SHP77 (cell line): Measurements from ENCODE around the gene ZNF19.
A peak's percentile ranks its signal among the peaks of the same experiment; 100 is the strongest.
"Not testable (repeated sequence)": the region's sequence is repeated elsewhere in the genome, so short reads cannot be mapped to it uniquely, and the experiment has no call there.

Source experiments
- DNase-seq, 2 experiments: peaks; one replicate each; lab custom pipeline; 2025; lab: John Stamatoyannopoulos, UW

The ZNF19 gene

DNA sequence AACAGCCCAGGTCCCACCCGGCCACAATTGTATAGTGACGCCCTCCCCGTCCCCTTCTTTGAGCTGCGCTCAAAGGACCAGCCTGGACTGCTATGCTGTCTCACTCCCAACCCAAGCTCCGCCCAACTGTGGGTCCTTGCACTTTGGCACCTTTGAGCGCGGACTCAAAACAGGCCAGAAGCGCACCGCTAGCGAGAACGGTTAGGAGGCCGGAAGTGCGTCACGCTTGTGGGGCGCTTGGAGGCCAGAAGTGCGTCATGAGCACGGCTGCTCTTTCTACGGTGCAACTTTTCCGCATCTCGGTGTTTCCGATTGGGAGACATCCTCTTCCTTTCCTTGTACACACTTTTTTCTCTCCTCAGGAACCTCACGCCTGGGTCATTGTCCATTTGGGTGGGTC is at the start of gene ZNF19:
Gene ZNF19, minus strand, starts transcription at position 203 of the 400 bp plus-strand sequence. CDS start 7,210 bp downstream, outside the sequence.
- no peak for DNase-seq

DNA sequence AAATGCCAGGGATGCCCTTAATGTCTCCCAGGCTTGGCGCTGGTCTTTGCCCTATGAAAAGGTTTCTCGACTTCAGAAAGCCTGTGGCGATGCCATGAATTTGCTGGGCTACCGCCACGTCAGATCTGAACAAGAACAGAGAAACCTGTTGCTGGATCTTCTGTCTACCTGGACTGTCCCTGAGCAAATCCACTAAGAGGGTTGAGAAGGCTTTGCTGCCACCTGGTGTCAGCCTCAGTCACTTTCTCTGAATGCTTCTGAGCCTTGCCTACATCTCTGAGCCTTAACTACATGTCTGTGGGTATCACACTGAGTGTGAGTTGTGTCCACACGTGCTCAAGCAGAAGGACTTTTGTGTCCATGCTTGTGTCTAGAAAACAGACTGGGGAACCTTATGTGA is 48.5 kb upstream of the ZNF19 start:
- peak; percentile 37 to 73 for DNase-seq

DNA sequence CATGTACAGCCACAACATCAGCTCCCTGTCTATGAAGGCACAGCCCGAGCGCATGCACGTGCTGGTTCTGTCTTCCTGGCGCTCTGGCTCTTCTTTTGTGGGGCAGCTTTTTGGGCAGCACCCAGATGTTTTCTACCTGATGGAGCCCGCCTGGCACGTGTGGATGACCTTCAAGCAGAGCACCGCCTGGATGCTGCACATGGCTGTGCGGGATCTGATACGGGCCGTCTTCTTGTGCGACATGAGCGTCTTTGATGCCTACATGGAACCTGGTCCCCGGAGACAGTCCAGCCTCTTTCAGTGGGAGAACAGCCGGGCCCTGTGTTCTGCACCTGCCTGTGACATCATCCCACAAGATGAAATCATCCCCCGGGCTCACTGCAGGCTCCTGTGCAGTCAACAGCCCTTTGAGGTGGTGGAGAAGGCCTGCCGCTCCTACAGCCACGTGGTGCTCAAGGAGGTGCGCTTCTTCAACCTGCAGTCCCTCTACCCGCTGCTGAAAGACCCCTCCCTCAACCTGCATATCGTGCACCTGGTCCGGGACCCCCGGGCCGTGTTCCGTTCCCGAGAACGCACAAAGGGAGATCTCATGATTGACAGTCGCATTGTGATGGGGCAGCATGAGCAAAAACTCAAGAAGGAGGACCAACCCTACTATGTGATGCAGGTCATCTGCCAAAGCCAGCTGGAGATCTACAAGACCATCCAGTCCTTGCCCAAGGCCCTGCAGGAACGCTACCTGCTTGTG is 47.8 kb upstream of the ZNF19 start:
- peak in 1 of 2 experiments; percentile 23 for DNase-seq

DNA sequence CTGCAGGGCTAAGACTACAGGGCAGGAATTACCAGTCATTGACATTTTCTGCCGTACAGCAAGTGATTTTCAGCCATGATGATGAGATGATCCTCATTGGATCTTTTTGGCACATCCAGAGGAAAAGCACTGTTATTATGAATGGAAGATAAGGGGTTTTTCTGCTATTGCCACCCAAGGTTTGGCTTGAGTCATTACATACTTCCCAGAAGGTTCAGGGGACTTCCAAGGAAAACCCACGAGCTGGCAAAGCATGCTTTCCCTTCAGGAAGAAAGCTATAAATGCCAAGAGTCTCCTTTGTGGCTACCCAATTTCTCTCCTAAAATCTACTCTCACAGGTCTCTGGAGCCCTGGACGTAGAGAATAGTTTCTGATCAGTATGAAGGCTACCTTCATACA is 43.2 kb upstream of the ZNF19 start:
- no peak for DNase-seq

DNA sequence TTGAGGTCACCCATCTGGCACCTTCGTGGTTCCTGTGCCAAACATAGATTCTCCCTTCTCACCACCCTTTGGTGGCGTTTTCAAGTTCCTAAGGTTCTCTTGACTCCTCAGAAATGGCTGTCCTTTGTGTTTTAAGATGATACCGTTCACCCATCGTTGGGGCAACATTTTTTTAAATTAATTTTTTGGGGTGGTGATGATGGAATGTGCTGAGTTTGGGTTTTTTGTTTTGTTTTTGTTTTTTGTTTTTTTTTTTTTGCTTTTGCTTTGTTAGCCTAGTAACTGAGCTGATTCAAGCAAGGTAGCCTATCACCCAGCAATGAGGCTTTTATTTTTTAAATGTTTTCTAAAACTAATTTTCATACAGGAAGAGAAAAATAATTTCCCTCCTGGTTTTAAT is 39.7 kb upstream of the ZNF19 start:
- no peak for DNase-seq

DNA sequence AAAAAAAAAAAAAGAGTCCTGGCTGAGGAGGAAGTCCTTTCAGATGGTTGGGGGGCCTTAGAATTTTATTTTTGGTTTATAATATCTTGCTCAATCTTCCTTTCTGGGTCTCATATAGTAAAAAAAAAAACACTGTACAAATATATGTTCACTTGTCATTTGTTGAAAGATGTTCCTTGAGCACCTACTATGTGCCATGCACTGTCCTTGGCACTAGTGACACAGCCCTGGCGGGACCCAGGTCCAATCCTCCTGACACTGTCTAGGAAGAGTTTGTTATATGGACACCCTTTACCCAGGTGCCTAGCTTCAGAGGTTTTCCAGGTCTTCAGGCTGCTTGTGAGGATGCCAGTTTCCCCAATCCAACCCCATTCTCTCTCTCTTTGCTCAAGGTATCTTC is 39.1 kb upstream of the ZNF19 start:
- DNase-seq, result no peak

DNA sequence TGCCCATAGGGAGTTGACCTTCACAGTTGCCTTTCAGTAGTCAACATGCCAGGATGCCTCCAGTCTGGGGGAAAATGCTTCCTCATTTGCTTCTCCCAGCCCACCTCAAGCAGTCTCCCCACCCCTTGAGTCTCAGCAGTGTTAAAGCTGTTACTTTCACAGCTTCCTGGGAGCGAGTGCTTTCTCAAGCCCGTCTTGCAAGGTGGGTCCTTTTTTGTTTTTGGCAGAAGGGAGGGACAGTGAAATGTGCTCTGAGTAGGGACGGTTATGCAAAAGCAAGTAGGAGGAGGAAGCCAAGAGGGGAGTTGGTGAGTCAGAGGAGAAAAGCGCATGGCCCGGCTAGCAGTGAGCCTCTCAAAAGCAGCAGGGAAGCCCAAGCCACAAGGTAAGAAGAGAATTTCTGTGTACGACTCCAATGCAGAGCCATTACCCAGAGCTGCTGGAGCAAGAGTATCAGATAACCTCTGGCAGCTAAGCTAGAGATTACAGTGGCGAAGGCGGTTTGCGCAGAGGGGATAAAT is 37.0 kb upstream of the ZNF19 start, which contains the start of gene CHST4:
Gene CHST4, plus strand, starts transcription at position 316 of the 521 bp plus-strand sequence. CDS start 10,252 bp downstream, outside the sequence.
- no peak for DNase-seq

DNA sequence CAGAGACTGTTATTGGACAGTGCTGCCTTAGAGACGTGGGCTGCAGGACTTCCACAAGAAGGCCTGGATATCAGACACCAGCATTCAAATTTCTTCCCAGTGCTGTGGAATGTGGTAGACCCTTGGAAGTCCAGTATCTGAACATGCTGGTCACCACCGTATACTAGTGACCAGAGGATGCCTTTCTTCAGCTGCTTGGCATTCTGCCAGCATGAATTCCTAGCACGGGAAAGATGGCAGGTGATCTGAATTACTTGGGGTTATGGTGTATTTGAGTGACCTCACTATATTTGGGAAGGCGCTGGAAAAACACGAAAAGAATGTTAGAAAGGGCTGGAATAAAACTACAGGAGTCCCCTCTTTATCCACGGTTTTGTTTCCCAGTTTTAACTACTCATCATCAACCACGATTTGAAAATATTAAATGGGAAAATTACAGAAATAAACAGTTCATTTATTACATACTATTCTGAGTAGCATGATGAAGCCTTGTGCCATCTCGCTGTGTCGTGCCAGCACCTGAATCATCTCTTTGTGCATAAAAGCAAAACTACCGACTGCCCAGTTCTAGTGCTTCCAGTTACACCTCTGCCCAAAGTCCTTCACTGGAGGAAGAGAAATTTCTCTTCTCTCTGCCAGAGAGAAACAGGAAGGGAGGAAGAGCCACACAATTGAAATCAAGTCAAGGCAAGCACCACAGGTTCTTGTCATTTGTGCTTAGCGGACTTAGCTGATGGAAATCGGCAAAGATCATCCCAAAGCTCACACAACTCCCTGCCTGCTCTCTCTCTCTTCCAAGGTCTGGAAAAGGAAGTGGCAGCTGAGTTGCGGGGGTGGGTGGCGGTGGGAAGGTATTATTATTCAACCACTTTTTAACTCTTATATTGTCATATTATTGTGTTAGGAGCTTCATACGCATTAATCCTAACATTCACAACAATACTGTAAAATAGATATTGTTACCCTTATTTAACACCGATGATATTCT is 35.7 kb upstream of the ZNF19 start:
- no peak for DNase-seq

DNA sequence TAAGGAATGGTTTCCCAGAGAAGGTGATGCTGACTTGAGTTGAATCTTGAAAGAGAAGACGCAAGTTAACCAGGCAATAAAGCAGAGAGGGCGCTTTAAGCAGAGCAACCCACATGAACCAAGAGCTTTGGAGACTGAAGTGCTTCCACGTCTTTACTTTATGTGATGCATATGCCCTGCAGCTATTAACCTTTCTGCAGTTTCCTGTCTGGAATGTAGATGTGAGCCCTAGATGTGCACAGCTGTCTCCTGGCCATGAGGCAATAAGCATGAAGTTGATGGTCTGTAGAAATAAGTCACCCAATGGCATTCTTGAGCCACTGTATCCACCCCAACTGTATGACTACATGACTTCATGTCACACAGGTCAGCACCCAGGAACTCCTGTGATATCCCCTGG is 31.4 kb upstream of the ZNF19 start:
- no peak for DNase-seq

DNA sequence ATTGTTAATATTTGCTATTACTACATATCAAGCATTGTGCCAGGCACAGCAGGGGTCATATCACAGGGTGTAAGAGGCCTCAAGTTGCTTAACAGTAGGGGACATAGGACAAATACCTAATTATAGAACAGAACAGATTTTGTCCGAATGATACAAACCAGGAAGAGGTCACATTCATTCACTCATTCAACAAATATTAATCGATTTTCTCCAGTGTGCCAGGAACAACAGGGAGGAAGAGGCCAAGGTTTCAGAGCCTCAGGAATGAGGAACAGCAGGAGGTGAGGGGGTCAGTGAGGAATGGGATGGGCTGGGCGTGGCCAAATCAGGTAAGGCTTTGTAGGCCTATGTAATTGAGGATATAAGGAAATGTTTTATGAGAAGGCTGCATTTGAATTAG is 25.9 kb upstream of the ZNF19 start:
- DNase-seq, result no peak

DNA sequence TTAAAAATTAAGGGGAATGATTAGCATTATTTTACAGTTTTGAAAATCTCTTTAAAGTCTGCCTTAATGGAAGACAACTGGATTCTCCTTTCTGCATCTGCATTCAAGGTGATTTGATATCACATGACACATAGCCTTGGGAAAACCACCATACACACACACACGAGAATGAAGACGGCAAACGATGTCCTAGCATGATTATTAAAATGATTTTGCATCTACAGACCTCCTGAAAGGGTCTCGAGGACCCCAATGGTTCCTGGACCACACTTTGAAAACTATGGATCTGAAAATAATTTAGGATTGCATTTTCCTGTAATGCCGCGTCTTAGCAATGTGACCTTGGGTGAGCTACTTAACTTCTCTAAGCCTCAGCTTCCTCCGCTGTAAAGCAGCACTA is 25.4 kb upstream of the ZNF19 start:
- no peak for DNase-seq

DNA sequence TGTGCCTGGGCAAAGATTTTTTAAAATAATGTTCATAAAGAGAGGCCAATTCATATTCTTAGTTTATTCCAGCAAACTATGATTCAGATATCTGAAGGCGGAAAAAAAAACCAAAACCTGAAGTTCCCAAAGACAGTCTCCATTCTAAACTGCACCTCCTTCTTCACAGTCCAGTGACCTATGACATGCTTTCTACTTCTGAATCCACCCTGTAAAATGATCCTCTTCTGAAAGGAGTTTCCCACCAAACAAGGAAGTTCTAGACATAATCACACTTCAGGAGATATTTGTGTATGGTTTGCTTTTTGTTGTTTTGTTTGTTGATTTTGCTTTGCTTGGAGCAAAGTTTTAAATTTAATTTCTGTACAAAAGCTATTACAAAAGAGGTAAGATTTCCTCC is 24.2 kb upstream of the ZNF19 start:
- no peak for DNase-seq

DNA sequence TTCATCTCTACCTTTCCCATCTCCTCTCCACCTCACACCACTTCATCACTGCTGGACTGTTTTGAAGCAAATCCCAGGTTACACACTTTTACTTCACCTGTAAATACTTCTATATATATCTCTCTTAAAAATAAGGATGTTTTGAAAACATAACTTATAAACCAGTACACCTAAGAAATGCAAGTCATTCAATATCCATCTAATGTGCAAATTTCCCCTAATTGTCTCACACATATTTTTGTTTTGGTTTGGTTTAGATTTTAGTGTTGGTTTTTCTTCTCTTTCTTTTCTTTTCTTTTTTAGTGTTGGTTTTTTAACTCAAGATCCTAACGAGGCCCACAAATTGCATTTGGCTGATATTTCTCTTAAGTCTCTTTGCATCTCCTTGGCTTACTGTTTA is 17.9 kb upstream of the ZNF19 start:
- no peak for DNase-seq

DNA sequence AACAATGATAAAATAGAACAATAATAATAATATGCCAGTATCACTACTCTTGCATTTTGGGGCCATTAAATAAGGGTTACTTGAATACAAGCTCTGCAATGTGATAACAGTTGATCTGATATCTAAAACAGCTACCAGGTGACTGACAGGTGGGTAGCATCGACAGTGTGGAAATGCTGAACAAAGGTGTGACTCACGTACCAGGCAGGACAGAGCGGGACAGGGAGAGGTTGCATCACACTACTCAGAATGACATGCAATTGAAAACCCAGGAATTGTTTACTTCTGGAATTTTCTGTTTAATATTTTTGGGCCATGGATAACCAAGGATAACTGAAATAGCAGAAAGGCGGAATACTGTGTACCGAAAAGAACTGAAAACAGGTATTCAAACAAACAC is 15.8 kb upstream of the ZNF19 start:
- DNase-seq, result no peak

DNA sequence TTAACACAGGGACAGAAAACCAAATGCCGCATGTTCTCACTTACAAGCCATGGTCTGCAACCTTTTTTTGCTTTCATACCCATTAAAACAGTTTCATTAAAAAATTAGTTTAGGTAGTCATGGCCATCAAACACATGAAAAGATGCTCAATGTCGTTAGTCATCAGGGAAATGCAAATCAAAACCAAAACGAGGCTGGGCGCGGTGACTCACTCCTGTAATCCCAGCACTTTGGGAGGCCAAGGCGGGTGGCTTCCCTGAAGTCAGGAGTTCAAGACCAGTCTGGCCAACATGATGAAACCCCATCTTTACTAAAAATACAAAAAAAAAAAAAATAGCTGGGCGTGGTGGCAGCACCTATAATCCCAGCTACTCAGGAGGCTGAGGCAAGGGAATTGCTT is 14.9 kb upstream of the ZNF19 start:
- DNase-seq, result not testable (repeated sequence)

DNA sequence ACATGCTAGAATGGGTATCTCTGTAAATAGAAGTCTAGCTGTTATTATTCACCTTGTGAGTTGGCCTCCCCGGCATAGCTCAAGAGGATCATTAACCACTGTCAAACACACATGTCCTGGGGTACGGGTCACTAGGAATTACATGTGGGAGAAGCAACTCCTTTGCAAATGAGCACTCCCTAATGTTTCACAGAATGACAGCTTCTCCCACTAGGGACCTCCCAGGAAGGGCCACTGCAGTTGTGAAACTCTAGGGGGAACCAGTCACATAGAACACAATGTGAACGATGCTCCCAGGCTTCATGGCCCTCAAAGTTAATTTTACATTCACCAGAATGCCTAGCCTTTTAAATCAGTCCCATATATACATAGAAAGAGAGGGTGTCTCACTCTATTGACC is 12.4 kb upstream of the ZNF19 start:
- DNase-seq, result no peak

DNA sequence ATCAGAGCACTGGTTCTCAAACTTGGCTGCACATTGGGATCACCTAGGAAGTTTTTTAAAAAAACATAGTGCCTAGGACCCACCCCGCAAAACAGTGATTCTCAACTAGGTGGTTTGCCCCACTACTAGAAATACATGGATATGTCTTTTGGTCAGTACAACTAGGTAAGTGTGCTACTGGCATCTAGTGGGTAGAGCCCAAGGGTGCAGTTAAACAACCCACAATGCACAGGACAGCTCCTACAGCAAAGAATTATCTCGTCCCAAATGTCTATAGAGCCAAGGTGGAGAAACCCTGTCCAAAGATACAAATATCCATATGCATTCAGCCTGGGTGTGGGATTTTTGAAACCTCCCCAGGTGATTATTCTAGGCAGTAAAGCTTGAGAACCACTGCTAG is 11.8 kb upstream of the ZNF19 start:
- DNase-seq, result no peak

DNA sequence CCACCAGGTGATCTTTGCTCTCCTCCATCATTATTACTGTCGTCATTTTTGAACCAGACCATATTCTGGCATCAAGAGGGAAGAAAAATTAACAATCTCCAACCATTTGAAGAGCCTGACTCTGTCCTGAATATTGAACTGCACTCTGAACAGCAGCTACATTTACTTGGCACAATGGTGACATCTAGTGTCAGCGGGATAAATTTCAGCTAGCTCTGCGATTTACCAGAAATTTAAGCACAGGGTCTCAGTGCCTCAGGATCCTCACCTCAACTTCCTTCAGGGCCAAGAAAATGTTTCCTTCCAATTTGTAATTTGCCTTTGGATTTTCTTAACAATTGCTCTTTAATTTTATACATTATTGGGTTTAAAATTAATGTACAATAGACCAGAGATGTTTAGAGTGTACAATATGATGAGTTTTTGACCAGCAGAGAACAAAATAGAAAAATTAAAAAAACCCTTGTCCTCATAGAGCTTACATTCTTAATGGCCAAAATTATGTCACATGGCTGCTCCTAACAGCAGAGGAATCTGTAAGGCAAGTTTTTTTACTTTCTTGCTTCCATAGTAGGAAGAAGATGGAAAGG is 10.7 kb upstream of the ZNF19 start:
- DNase-seq, result peak; percentile 41 to 61

DNA sequence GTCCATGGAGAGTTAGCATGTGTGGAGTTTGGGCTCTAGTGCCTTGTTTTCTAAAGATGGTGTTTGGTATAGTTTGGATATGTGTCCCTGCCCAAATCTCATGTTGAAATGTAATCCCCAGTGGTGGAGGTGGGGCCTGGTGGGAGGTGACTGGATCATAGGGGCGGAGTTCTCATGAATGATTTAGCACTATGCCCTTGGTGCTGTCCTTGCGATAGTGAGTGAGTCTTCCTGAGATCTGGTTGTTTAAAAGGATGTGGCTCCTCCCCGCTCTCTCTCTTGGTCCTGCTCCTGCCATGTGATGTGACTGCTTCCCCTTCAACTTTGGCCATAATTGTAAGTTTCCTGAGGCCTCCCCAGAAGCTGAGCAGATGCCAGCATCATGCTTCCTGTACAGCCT is 8.9 kb upstream of the ZNF19 start:
- DNase-seq, result no peak

DNA sequence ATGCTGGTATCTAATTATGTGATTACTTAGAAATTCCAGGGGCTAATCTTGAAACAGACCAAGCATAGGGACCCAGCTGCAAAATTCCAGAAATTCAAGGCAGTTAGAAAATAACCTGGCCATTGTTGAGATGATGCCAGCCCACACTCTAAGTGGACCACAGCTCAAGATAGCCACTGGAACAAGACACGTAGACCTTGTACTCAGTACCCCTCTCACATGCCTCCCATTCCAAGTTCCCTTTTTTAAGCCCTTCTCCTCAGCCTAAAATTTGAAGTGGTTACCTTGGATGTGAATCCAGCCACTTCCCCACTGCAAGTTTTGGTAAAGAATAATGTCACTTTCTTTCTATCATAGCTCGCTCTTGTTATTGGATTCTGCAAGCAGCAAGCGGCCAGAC is 4.1 kb upstream of the ZNF19 start:
- DNase-seq, result no peak

DNA sequence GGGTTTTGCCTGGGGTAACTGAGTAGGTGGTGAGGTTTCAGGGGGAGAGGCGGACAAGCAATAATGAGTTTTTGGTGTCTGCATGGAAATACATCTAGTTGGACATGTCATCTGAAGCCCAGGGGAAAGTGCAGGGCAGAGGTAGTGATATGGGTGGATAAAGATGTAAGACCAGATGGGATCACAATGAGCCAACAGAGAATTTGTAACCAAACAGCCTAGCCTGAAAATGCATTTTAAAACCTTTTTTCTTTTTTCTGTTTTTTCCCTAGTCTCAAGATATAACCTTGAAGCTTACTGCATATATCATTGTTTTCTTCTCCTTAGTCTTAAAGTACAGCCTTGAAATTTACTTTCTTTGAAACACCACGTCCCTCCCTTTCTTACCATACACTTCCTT is 3.7 kb upstream of the ZNF19 start:
- DNase-seq, result no peak

DNA sequence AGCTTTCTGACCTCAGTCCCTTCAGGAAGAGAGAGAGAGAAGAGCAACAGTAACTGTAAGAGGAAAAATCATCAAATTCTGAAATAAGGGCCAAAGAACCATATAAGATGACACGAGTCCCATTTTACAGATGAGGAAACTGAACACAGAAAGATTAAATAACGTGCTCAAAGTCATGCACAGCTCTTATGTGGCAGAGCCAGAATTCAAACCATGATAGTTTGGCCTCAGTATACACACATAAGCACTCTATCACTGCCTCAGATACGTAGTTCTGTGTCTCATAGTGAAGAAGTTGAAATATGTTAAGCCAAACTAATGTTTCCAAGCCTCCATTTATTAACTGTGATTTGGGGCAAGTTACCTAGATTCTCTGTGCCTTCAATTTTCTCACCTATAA is 1.9 kb upstream of the ZNF19 start:
- no peak for DNase-seq
